Osteoblast (primary cell): ENCODE data around the gene TENM4. TPM values are rescaled to one million over a fixed set of nuclear protein-coding genes. Genes with fewer than 3 reads are reported as not detected.
A peak's percentile ranks its signal among the peaks of the same experiment; 100 is the strongest.

Experiments used
- DNase-seq: peaks from one replicate; pipeline ENCODE4 v3.0.0; 2011; ENCODE audit warnings: low spot score, mixed read lengths; ENCODE audit not compliant: insufficient read length; ENCODE audit errors: missing footprints
- H2AFZ ChIP-seq: 2 replicates; pipeline ENCODE4 v1.6.0; 2011; ENCODE audit warnings: mild to moderate bottlenecking, low read length
- H3K27ac ChIP-seq: 2 replicates; pipeline ENCODE4 v1.5.1; 2011; ENCODE audit warnings: mild to moderate bottlenecking, low read depth, low read length, moderate library complexity
- H3K27me3 ChIP-seq: 2 replicates; pipeline ENCODE4 v1.6.0; 2012; ENCODE audit warnings: mild to moderate bottlenecking, control low read depth, inconsistent platforms, low read length, moderate library complexity; ENCODE audit not compliant: insufficient read depth
- H3K36me3 ChIP-seq: 2 replicates; pipeline ENCODE4 v1.5.1; 2011; ENCODE audit warnings: mild to moderate bottlenecking, low read length, control low read depth, moderate library complexity; ENCODE audit not compliant: insufficient read depth
- H3K4me1 ChIP-seq: 2 replicates; pipeline ENCODE4 v1.5.1; 2011; ENCODE audit warnings: mild to moderate bottlenecking, low read length, control low read depth, moderate library complexity; ENCODE audit not compliant: insufficient read depth
- H3K4me2 ChIP-seq: 2 replicates; pipeline ENCODE4 v1.6.0; 2011; ENCODE audit warnings: mild to moderate bottlenecking, low read length; ENCODE audit not compliant: insufficient read depth
- H3K4me3 ChIP-seq: fragments of 200-600 bp; sonication (generic); 3 replicates; pipeline ENCODE4 v1.5.1; 2012; ENCODE audit warnings: mild to moderate bottlenecking, low read length, inconsistent platforms; ENCODE audit not compliant: insufficient read depth
- H3K79me2 ChIP-seq: 2 replicates; pipeline ENCODE4 v1.6.0; 2012; ENCODE audit warnings: mild to moderate bottlenecking, low read length, control low read depth, inconsistent platforms; ENCODE audit not compliant: insufficient read depth
- H3K9me3 ChIP-seq: 2 replicates; pipeline ENCODE4 v1.5.1; 2011; ENCODE audit warnings: low read depth, low read length, control low read depth
- H4K20me1 ChIP-seq: 2 replicates; pipeline ENCODE4 v1.6.0; 2012; ENCODE audit warnings: mild to moderate bottlenecking, low read length, control low read depth; ENCODE audit not compliant: insufficient read depth
- CTCF ChIP-seq: IDR thresholded peaks from 2 replicates; pipeline ENCODE4 v1.5.1; 2011; ENCODE audit warnings: mild to moderate bottlenecking, low read depth, low read length, moderate library complexity; ENCODE audit errors: extremely low read depth
- total RNA-seq: library from RNA; depleted of rRNA; stranded (reverse); fragments of >200 nt; gene quantifications from 2 replicates; pipeline ENCODE4 v1.2.3, GENCODE V29; 2012

Gene TENM4
- total RNA-seq, 1 donor = 63.3 TPM

- Histone ChIP-seq H3K27ac (peak overlapping the region; percentile 55), H3K36me3 (no peaks in the 10 kb centered on the region), H2AFZ (no peak overlapping the region), H3K79me2 (no peaks in the 10 kb centered on the region), H3K4me3 (no peak overlapping the region), H3K27me3 (no peaks in the 10 kb centered on the region), H3K9me3 (no peaks in the 10 kb centered on the region), H4K20me1 (no peaks in the 10 kb centered on the region), H3K4me2 (peak overlapping the region; percentile 3), H3K4me1 (peaks cover 35% of the 10 kb centered on the region)
- no peak for DNase-seq
- no peak for TF ChIP-seq CTCF
Measured at GRCh38 chr11:78783846-78784245, 657.0 kb downstream of the TENM4 start.

- H3K27me3 ChIP-seq = no peaks in the 10 kb centered on the region
- no peaks in the 10 kb centered on the region for H3K79me2 ChIP-seq
- no peaks in the 10 kb centered on the region for H3K9me3 ChIP-seq
- no peak overlapping the region for H3K27ac ChIP-seq
- DNase-seq = no peak
- TF ChIP-seq CTCF = no peak
- H4K20me1 ChIP-seq = no peaks in the 10 kb centered on the region
- H3K4me3 ChIP-seq = no peak overlapping the region
- no peaks in the 10 kb centered on the region for H3K36me3 ChIP-seq
- peak overlapping the region; percentile 3 for H3K4me2 ChIP-seq
- H2AFZ ChIP-seq = no peak overlapping the region
- H3K4me1 ChIP-seq = peaks cover 35% of the 10 kb centered on the region
Measured at GRCh38 chr11:78783301-78783700, 657.5 kb downstream of the TENM4 start.

- H3K36me3 ChIP-seq = no peaks in the 10 kb centered on the region
- no peaks in the 10 kb centered on the region for H3K79me2 ChIP-seq
- H3K4me1 ChIP-seq = peaks cover 35% of the 10 kb centered on the region
- no peaks in the 10 kb centered on the region for H3K9me3 ChIP-seq
- DNase-seq = no peak
- H2AFZ ChIP-seq = no peak overlapping the region
- TF ChIP-seq CTCF = no peak
- H3K4me2 ChIP-seq = no peak overlapping the region
- no peaks in the 10 kb centered on the region for H3K27me3 ChIP-seq
- H3K4me3 ChIP-seq = no peak overlapping the region
- no peaks in the 10 kb centered on the region for H4K20me1 ChIP-seq
- H3K27ac ChIP-seq = no peak overlapping the region
Measured at GRCh38 chr11:78782725-78783124, 658.1 kb downstream of the TENM4 start.

GRCh38 chr11:78780889-78781288 is 659.9 kb downstream of the TENM4 start:
- no peaks in the 10 kb centered on the region for H3K9me3 ChIP-seq
- H3K79me2 ChIP-seq = no peaks in the 10 kb centered on the region
- no peaks in the 10 kb centered on the region for H4K20me1 ChIP-seq
- H3K27ac ChIP-seq = no peak overlapping the region
- no peak overlapping the region for H3K4me3 ChIP-seq
- no peaks in the 10 kb centered on the region for H3K27me3 ChIP-seq
- TF ChIP-seq CTCF = no peak
- H3K36me3 ChIP-seq = no peaks in the 10 kb centered on the region
- H3K4me1 ChIP-seq = peaks cover 30% of the 10 kb centered on the region
- H3K4me2 ChIP-seq = no peak overlapping the region
- DNase-seq = no peak
- no peak overlapping the region for H2AFZ ChIP-seq
